ENCODE measurements around the gene THSD4. TPM values are rescaled to one million over a fixed set of nuclear protein-coding genes. Genes with fewer than 3 reads are reported as not detected.

Gene THSD4
- total RNA-seq, 1 experiment from 2014 or later = 29.0 TPM

DNA sequence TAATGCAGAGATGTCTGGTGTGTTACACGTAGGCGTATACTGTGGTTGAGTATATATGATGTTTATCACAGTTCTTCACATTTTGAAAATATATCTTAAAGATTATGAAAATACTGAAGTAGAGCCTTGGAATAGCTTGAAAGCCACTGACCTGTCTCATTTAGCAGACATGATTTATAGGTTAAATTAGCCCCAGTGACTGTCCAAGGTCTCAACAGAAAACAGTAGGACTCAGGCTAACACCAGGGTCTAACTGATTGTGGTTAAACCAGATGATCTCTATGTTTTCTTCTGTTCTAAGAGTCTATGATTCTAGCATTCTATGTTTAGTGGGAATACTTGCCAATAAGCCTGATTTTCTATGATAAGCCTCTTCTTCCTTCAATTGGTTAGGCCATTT lies 528.6 kb downstream of the THSD4 start:
- TF ChIP-seq EZH2 (IDR thresholded peaks at IDR 0.05; ENCODE audit: low read length, unreplicated experiment) = no peak
- TF ChIP-seq EZH2phosphoT487 (IDR thresholded peaks at IDR 0.05; ENCODE audit: borderline replicate concordance, low read length) = no peak
- no peak for TF ChIP-seq CTCF (conservative IDR thresholded peaks at IDR 0.05; ENCODE audit: low read depth, low read length)
- ATAC-seq = no peak
- H3K4me2 ChIP-seq (ENCODE audit: low read length) = no peak overlapping the region
- H3K79me2 ChIP-seq (ENCODE audit: low read length) = no peaks in the 10 kb centered on the region
- no peak overlapping the region for H2AFZ ChIP-seq (ENCODE audit: low read length)
- no peak overlapping the region for H3K9ac ChIP-seq (ENCODE audit: low read length)
- H4K20me1 ChIP-seq (ENCODE audit: low read length) = no peaks in the 10 kb centered on the region
- intact Hi-C loops (cut with micrococcal nuclease) = no loop called here
- no peak overlapping the region for H3K27ac ChIP-seq (ENCODE audit: low read length)
- H3K9me2 ChIP-seq (replicated peaks; ENCODE audit: low read length) = no peaks in the 10 kb centered on the region
- no peak overlapping the region for H3K4me3 ChIP-seq (ENCODE audit: low read length)
- POLR2A ChIA-PET (ENCODE audit: unreplicated experiment) = no interaction called here
- no TSS peak for BruUV-seq (replicated peaks)
- CTCF ChIA-PET = no interaction called here
- no peaks in the 10 kb centered on the region for H3K36me3 ChIP-seq (ENCODE audit: low read depth, low read length)
- H3K4me1 ChIP-seq (ENCODE audit: insufficient read depth, low read length) = no peaks in the 10 kb centered on the region
- no peaks in the 10 kb centered on the region for H3K27me3 ChIP-seq (ENCODE audit: low read length)
- DNase-seq = no peak
- H3F3A ChIP-seq (ENCODE audit: low read length, unreplicated experiment) = no peaks in the 10 kb centered on the region
- H3K9me3 ChIP-seq (ENCODE audit: low read length) = no peaks in the 10 kb centered on the region

DNA sequence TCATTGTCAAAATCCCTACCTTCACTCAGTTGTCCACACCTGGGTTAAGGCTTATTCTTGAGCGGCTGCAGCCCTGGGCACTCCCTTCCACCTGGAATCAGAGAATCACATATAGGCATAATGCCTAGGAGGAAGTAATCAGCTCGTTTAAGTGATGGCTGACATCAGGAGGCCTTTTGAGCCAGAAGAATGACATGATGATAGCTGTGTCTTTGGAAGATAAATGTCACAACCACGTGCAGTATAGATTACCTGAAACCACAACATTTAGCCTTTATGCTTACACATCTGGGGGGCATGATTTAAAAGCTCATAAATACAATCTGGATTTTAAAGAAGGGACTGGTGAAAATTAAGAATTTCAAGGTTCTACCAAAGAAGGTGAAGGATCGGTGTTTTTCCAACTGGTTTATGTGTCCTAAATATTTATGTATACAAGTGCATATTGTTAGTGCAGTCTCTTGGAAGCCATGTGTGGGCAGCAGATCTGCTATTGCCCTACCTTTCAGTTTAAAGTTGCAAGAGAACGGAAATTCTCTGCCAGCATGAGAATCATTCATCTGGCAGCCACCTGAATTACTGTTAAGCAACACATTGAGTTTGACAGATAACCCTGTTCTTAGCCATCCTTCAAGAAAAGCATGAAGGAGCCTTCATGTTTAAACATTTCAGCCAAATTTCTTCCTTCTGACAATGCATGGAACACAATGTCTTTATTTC lies 531.7 kb downstream of the THSD4 start:
- no peak for TF ChIP-seq CTCF (conservative IDR thresholded peaks at IDR 0.05; ENCODE audit: low read depth, low read length)
- TF ChIP-seq EZH2 (IDR thresholded peaks at IDR 0.05; ENCODE audit: low read length, unreplicated experiment) = no peak
- no peak for TF ChIP-seq EZH2phosphoT487 (IDR thresholded peaks at IDR 0.05; ENCODE audit: borderline replicate concordance, low read length)
- no peak overlapping the region for H3K4me3 ChIP-seq (ENCODE audit: low read length)

GRCh38 chr15:71647487-71647808 lies 532.2 kb downstream of the THSD4 start:
- ATAC-seq = no peak
- ChIA-PET CTCF (interaction anchor here (1.1 kb wide), 1 partner anchor 73 kb away, joined by 4 read pairs; no protein-coding TSS in a partner anchor), POLR2A (ENCODE audit: unreplicated experiment) (no interaction called here)
- no peaks in the 10 kb centered on the region for H3K27me3 ChIP-seq (ENCODE audit: low read length)
- no peak overlapping the region for H3K27ac ChIP-seq (ENCODE audit: low read length)
- no peak for DNase-seq
- H3K9ac ChIP-seq (ENCODE audit: low read length) = no peak overlapping the region
- no peaks in the 10 kb centered on the region for H3K36me3 ChIP-seq (ENCODE audit: low read depth, low read length)
- no peaks in the 10 kb centered on the region for H4K20me1 ChIP-seq (ENCODE audit: low read length)
- no peak overlapping the region for H3K4me2 ChIP-seq (ENCODE audit: low read length)
- H3K9me2 ChIP-seq (replicated peaks; ENCODE audit: low read length) = no peaks in the 10 kb centered on the region
- H3K4me3 ChIP-seq (ENCODE audit: low read length) = no peak overlapping the region
- no peak overlapping the region for H2AFZ ChIP-seq (ENCODE audit: low read length)
- BruUV-seq (replicated peaks) = no TSS peak
- intact Hi-C loops (cut with micrococcal nuclease) = no loop called here
- no peaks in the 10 kb centered on the region for H3F3A ChIP-seq (ENCODE audit: low read length, unreplicated experiment)
- no peaks in the 10 kb centered on the region for H3K9me3 ChIP-seq (ENCODE audit: low read length)
- peaks cover 10% of the 10 kb centered on the region for H3K4me1 ChIP-seq (ENCODE audit: insufficient read depth, low read length)
- TF ChIP-seq EZH2phosphoT487 (IDR thresholded peaks at IDR 0.05; ENCODE audit: borderline replicate concordance, low read length) (no peak), CTCF (conservative IDR thresholded peaks at IDR 0.05; ENCODE audit: low read depth, low read length) (no peak), EZH2 (IDR thresholded peaks at IDR 0.05; ENCODE audit: low read length, unreplicated experiment) (no peak)
- no peaks in the 10 kb centered on the region for H3K79me2 ChIP-seq (ENCODE audit: low read length)

More for the DNA sequence above, 531.7 kb downstream of the THSD4 start:
- Histone ChIP-seq H3K79me2 (ENCODE audit: low read length) (no peaks in the 10 kb centered on the region), H3K4me1 (ENCODE audit: insufficient read depth, low read length) (peaks cover 10% of the 10 kb centered on the region), H2AFZ (ENCODE audit: low read length) (no peak overlapping the region), H3K9ac (ENCODE audit: low read length) (no peak overlapping the region), H3K27me3 (ENCODE audit: low read length) (no peaks in the 10 kb centered on the region), H3K9me3 (ENCODE audit: low read length) (no peaks in the 10 kb centered on the region), H3K27ac (ENCODE audit: low read length) (no peak overlapping the region), H3K36me3 (ENCODE audit: low read depth, low read length) (no peaks in the 10 kb centered on the region), H4K20me1 (ENCODE audit: low read length) (no peaks in the 10 kb centered on the region), H3F3A (ENCODE audit: low read length, unreplicated experiment) (no peaks in the 10 kb centered on the region), H3K9me2 (replicated peaks; ENCODE audit: low read length) (no peaks in the 10 kb centered on the region), H3K4me2 (ENCODE audit: low read length) (no peak overlapping the region)
- no TSS peak for BruUV-seq (replicated peaks)
- DNase-seq = no peak
- CTCF ChIA-PET = no interaction called here
- intact Hi-C loops (cut with micrococcal nuclease) = no loop called here
- POLR2A ChIA-PET (ENCODE audit: unreplicated experiment) = no interaction called here
- no peak for ATAC-seq
